Activated CD4-positive, alpha-beta T cell treated with anti-CD3 and anti-CD28 coated beads, Interleukin-2, amount 50 U/mL, for 24 hours (primary cell): Measurements from ENCODE around the gene ERBB3.
"Not testable (repeated sequence)": the region's sequence is repeated elsewhere in the genome, so short reads cannot be mapped to it uniquely, and the experiment has no call there.

Experiments
- DNase-seq, 2 donors: peaks; one replicate each; pipeline ENCODE4 v3.0.0-alpha.2; 2020; ENCODE audit warnings: low read depth in 1 of 2, low spot score in 1 of 2

The ERBB3 gene

DNA sequence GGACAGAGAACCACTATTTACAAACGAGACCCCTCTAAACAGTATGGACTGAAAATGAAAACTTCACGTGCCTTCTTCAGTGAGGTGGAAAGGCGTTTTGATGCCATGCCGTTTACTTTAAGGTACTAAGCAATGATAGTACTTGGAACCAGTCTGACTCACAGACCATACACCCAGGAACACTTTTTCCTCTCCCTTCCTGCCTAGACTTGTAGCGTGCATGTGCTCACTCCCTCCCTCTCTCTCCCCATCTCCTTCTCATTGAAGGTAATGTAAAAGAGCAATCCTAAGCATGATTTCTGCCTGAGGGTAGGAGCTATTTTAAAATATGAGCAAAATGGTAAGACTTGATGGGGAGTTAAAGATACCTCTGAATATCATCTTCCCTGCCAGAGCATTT lies 30.6 kb downstream of the ERBB3 start:
- no peak for DNase-seq

DNA sequence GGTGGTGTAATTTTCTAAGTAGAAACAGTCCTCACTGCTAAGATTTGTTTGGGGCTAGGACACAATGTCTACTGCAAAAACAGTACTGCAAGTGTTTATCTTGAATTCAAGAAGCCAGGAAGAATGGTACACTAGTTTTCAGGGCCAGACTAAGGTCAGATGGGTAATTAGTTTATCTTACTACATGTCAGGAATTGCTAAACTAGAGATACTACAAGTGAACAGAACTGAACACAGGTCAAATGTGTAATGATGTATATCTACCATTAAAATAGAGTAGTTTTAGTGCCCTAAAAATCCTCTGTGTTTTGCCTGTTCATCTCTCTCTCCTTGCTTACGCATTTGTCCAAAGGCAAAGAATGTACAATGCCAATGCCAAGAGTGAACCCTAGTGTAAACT lies 34.1 kb downstream of the ERBB3 start:
- no peak for DNase-seq

DNA sequence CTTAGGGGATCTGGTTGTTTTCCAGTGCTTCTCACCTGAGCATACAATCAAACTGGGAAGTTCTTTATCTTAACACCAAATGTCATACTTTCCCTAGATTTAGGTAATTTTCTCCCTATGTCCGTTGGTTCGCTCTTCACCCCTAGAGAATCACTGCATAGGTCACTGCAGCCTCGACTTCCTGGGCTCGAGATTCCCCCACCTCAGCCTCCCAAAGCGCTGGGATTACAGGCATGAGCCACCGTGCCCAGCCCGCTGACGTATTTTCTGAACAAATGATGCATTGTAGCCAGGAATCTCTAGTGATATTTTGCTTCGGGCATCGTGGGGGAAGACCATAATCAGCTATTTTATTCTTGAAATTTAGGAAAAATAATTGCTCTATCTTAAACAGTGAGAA lies 35.4 kb downstream of the ERBB3 start:
- no peak for DNase-seq

DNA sequence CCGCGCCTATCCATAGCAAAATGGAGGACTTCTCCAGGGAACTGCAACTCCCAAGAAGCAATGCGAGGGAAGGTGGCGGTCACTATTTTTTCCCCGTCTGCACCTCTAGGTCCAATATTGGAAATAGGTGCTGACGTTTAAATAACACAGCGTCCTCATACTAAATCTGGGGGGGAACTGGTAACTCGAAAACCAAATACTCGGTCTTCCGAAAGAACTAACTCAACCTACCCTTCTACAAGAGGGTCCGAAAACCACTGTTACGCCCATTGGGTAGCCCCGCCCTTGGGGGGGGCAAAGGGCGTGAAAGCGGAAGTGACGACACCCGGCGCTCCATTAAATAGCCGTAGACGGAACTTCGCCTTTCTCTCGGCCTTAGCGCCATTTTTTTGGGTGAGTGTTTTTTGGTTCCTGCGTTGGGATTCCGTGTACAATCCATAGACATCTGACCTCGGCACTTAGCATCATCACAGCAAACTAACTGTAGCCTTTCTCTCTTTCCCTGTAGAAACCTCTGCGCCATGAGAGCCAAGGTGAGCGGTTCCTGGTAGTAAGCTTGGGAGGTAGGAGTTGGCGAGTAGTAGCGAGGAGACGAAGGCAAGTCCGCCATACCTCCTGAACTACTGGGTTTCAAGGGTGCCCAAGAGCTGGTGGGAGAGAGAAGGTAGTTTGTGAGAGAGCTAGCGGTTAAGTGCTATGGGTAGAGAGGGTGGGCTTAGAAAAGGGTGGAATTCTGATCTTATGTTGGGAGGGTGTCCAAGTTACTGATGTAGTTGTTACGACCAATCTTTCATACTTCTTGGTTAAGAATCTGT lies 36.5 kb downstream of the ERBB3 start, which contains the start of gene RPL41:
Gene RPL41 (plus strand): TSS at position 367 of the 815 bp plus-strand sequence.
- DNase-seq, result peak; percentile 91 to 94

DNA sequence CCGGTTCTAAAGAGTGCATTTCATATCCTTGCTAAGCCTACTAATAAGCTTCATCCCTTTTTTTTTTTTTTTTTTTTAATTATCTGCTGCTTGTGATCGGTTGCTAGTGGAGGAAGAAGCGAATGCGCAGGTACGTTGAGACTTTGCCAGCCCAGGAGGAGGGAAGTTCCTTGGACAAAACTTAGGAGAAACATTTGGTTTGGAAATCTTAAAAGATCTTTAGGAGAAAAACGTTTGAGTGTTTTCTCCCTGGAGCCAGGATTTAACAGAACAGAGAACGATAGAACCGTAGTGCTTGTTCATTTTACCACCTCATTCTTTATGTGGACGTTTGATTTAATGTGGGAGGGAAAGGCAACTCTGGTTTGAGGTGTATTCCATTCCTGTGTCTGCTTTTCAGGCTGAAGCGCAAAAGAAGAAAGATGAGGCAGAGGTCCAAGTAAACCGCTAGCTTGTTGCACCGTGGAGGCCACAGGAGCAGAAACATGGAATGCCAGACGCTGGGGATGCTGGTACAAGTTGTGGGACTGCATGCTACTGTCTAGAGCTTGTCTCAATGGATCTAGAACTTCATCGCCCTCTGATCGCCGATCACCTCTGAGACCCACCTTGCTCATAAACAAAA lies 37.2 kb downstream of the ERBB3 start:
- not testable (repeated sequence) for DNase-seq

DNA sequence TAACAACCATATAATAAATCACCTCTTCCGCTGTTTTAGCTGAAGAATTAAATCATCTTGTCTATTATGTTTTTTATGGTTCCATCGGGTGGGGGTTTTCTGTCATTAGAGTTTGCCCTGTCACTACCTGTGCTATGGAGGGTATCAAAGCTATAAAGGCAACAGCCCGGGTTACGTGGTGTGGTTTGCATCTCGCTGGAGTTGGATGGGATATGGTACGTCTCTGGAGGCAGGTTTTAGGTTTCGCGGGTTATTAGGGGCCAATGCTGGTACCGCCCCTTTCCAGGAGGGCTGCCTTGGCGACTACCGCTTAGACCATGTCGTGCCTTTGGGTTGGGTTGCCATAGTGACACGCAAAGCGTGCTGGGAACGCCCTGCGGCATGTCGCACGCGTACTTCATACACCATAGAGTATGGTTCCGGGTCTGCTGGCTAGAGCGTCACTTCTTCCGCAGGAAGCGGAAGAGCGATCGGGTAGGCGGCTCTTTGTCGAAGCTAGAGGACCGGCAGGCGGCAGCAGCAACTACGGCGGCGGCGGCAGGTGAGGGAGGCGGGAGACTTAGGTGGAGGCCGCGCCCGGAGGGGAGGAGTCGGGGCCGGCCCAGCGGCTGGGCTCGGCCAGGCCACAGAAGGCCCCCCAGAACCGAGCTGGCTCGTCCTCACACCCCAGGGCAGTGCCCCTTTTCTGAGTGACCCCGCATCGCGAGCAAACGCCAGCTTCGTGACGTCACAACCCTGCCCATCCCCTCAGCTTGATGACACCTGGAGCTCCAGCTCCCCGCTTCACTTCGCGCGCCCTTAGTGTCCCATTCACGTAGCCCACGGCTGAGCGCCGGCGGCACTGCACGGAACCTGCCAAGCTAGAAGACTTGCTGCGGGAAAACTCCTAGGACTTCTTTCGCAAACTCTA lies 38.1 kb downstream of the ERBB3 start, which contains the start of gene ZC3H10:
Gene ZC3H10 (plus strand): TSS at position 489 of the 910 bp plus-strand sequence. CDS start 2,297 bp downstream, outside the sequence.
- peak; percentile 93 to 100 for DNase-seq

DNA sequence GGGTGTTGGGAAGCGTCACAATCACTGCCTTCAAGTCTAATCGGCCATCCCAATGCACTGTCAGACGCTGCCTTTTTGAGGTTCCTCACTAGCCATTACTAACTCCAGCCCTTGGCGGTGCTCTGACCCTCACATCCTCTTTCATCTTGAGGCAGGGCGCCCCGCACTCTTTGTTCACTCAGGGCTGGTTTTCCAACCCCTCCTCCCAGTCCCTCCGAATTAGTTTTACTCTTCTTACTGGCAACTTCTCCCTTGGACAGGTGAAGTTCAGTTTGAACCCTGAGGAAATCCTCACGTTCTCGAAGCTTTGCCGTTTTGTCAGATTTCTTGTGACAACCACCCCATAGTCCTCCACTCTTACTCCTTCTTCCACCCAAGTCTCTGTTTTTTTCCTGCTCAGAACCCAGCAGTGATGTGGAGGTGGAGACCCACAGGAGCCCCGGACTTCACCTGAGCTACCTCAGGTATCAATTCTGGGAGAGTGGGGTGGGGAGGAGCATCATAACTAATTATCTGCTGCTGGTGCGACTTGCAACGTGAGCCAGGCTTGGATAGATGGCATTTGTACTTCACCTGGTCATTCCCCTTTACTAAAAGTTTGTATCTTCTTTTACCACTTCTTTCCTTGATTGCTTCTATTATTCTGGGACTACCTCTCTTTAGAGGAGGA lies 38.9 kb downstream of the ERBB3 start:
- no peak for DNase-seq

DNA sequence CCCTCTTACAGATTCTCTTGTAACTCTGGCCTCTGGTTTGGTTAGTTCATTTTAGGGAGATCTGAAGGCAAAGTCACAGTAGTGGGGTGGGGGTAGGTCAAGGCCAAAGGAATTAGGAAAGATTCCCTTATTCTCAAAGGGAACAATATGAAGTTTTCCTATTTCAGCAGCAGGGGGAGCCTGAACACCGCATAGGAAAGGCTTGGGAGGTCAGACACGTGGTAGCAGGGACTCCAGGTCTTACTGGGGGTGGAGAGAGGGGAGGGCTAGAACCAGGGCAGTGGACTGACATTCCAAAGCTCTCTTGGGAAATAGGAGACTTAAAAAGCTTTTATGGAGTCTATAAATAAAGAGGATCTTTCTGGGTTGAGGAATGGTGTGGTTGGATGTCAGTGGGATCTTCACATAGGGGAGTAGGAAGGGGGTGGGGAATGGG lies 39.4 kb downstream of the ERBB3 start:
- DNase-seq, result peak in 1 of 2 donors; percentile 57

DNA sequence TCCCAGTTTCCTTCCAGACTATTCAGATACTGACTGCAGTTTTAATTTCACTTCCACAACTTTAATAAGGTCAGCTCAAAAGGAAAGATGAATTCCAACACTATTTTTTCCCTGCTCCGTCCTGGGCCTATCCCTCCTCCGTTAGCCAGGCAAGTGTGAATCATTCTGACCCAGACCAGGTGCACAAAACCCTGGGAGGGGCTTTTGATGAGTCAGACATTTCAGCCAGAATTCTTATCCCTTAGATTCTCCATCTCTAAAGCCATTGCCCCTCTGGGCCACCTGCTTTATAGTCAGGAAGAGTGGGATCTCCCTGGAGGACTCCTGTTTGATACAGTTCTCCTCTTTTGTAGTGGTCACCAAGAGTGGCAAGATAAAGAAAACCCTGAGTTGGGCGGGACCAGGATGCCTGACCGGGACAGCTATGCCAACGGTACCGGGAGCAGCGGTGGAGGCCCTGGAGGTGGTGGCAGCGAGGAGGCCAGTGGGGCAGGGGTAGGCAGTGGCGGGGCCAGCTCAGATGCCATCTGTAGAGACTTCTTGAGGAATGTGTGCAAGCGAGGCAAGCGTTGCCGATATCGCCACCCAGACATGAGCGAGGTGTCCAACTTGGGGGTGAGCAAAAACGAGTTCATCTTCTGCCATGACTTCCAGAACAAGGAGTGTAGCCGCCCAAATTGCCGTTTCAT lies 40.3 kb downstream of the ERBB3 start:
- no peak for DNase-seq

DNA sequence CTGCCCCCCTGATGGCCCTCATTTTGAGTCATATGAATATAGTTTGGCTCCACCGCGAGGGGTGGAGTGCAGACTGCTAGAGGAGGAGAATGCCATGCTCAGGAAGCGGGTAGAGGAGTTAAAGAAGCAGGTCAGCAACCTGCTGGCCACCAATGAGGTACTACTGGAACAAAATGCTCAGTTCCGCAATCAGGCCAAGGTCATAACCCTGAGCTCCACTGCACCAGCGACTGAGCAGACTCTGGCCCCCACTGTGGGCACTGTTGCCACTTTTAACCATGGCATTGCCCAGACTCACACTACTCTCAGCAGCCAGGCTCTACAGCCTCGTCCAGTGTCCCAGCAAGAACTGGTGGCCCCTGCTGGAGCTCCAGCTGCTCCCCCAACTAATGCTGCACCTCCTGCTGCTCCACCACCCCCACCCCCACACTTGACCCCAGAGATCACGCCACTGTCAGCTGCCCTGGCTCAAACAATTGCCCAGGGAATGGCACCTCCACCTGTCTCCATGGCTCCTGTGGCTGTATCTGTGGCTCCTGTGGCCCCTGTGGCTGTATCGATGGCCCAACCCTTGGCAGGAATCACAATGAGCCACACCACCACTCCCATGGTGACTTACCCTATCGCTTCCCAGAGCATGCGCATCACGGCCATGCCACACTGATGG lies 41.4 kb downstream of the ERBB3 start:
- DNase-seq, result no peak

DNA sequence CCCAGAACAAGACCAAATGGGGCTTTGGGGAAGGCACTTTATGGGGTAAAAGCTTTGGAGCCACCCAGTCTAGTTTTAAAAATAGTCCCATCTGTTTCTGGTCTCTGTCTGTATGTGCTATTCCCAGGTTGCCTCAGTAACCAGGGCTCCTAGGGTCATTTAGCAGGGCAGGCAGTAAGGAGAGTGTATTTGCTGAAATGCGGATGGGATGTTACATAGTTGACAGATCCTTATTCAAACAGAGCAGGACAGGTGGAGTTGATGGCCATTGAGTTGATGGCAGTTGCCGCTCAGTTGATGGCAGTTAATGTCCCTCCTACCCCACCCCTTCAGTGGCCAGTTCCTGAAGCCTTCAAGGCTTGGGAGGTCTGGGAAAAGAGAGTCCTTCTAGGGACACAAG lies 42.7 kb downstream of the ERBB3 start:
- DNase-seq, result no peak

DNA sequence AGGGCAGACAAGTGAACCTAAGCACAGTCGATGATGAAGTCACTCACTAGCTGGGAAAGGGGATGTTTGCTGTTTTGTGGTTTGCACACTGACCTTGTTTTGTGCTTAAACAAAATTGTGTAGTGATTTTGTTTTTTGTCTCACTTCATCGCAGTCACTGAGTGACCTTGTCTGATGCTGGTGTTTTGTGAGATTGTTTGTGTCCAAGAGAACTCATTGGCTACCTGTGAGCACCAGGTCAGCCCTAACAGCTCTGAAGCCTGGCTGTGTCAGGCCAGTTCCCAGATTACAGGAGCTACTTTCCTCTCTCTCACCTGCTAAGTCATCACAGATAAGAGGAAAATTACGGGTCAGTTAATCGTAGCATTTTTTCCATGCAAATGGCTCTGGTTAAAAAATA lies 44.2 kb downstream of the ERBB3 start:
- no peak for DNase-seq

DNA sequence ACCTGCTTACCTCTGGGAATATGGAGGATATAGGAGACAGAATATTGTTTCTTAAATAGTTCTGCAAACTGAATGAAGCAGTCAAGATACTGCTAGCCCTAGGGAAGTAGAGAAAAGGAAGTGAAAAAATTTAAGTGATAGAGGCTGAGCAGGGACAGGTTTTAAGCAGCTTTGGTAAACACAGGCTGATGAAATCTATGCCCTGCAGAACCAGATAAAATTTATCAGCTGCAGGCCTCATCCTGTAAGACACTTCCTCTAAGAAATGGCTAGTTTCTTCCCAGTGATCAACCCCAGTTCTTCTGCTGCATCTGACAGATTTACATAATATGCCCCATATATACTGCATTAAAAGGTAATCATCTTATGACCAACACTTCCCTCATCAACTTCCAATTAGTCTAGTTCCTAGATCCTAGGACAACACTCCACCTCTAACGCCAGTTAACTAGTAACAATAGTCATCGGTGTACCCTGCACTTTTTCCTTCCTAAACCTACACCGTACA lies 46.8 kb downstream of the ERBB3 start:
- DNase-seq, result no peak

DNA sequence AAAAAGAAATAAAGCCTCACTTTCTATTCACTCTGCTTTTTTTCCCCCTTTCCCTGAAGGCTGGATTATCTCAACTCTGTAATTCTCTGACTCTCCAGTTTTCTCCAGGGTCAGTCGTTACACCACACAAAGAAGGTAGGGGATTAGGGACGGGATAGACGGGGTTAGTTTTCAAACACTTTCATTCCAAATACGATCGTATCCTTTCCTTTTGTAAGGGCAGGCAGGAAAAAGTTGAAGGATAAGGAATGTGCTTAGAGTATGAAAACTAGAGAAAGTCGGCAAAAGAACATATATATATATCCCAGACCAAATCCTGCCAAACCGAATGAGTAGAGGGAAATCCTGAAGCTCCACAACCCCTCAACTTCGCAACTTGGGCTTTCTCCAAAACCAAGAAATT lies 47.5 kb downstream of the ERBB3 start:
- DNase-seq, result no peak

DNA sequence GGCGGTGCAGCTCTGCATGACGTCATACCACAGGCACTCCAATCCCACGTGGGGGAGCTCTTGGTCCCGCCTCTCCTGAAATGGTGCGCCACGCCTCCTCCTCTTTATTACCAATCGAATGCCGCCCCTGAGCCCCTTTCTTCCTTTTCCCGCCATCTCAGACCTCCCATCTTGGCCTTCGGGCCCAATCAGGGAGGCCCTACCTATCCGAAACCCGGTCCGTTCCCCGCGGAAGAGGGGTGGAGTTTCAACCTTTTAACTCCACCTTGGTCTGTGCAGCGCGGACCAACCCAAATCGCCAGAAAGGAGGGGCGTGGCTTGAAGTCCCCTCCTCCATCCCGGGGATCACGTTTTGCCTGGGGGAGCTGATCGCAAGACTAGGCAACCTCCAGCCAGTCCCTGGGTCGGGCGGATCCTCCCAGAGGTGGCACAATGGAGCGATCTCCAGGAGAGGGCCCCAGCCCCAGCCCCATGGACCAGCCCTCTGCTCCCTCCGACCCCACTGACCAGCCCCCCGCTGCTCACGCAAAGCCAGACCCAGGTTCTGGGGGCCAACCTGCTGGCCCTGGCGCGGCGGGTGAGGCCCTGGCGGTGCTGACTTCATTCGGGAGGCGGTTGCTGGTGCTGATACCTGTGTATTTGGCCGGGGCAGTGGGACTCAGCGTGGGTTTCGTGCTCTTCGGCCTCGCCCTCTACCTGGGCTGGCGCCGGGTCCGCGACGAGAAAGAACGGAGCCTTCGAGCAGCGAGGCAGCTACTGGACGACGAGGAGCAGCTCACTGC lies 48.1 kb downstream of the ERBB3 start, which contains the start of gene ESYT1:
Gene ESYT1 (plus strand): TSS at position 380 of the 782 bp plus-strand sequence. CDS start 53 bp downstream, at position 433.
- peak; percentile 82 to 98 for DNase-seq

DNA sequence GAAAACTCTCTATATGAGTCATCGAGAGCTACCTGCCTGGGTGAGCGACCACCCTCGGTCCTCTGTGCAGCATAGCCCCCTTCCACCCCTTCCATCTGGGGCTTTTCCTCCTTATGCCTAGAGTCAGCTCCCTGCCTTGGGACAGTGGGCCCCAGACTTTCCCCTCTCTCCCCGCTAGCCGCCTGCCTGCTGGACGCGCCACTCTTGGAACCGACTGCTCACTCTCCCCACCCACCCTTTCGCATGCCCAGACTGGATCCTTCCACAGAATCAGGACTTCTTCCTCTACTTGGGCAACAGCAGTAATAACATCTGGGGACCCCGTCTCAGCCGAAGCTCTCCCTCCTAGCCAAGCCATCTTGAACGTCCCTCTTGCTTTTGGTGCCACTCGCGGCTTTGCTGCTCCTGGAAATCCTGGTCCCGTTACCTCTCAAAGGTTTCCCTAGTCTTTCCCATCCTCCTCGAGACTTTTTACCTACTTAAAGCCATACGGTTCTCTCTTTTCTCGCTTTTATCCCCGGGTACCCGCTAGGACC lies 48.8 kb downstream of the ERBB3 start:
- no peak for DNase-seq

DNA sequence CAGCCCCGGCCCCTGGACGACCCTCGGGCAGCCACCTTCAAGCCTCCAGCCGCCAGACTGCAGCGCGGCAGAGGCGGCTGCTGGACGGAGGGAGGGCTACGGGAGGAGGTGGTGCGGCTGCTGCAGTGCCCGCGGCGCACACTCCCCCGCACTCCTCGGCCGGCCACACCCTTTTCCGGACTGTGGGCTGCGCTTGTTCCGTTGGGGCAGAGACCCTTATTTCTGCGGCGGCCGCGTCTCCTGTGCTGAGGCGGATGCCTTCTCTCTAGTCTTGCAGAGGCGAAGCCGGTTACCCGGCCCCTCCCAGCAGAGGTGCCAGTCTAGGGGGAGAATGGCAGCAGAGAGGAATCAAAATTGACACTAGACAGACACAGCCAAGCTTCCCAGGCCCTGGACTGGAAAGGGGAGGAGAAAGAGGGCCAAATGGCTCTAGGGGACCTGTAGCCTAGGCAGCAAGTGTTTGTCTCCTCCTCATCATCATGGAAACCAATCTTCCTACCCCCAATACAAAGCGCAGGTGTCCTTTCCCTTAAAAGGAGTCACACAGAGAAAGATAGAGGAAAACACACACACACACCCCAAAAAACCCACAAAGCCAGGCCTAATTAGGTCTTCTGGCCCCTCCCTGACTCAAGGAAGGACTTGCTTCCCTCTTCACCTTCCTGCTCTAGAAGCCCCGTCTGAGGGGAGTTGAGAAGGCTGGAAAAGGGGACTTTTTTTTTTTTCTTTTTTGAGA lies 49.4 kb downstream of the ERBB3 start:
- DNase-seq, result peak in 1 of 2 donors; percentile 41
